ENCODE results near the gene PIGZ.
A peak's percentile ranks its signal among the peaks of the same experiment; 100 is the strongest.

The PIGZ gene

GRCh38 chr3:197009532-197010019 is 40.9 kb upstream of the PIGZ start:
- Histone ChIP-seq H3K27ac (ENCODE audit: low read depth, low read length) (no peak overlapping the region), H3K36me3 (ENCODE audit: control insufficient read depth in 1 of 2, insufficient read depth in 2 of 2, low read length in 2 of 2) (no peaks in the 10 kb centered on the region), H3K9me3 (ENCODE audit: control insufficient read depth in 1 of 2, low read length in 2 of 2) (no peaks in the 10 kb centered on the region), H3K4me1 (ENCODE audit: control insufficient read depth in 1 of 2, insufficient read depth in 2 of 2, low read length in 2 of 2) (peaks cover 6 to 8% of the 10 kb centered on the region in 2 donors), H3K4me3 (ENCODE audit: low read depth in 1 of 2, low read length in 2 of 2) (no peak overlapping the region), H3K27me3 (ENCODE audit: control insufficient read depth in 1 of 2, insufficient read depth in 2 of 2, low read length in 2 of 2) (no peaks in the 10 kb centered on the region), H3K9ac (ENCODE audit: low read depth in 1 of 2, low read length in 2 of 2) (no peak overlapping the region)

GRCh38 chr3:197008436-197009209 is 40.0 kb upstream of the PIGZ start:
- no peak overlapping the region for H3K9ac ChIP-seq (ENCODE audit: low read depth in 1 of 2, low read length in 2 of 2)
- peaks cover 8 to 13% of the 10 kb centered on the region in 2 donors for H3K4me1 ChIP-seq (ENCODE audit: control insufficient read depth in 1 of 2, insufficient read depth in 2 of 2, low read length in 2 of 2)

GRCh38 chr3:197007953-197008352 is 39.3 kb upstream of the PIGZ start:
- no peak overlapping the region for H3K4me3 ChIP-seq (ENCODE audit: low read depth in 1 of 2, low read length in 2 of 2)

More at GRCh38 chr3:197008436-197009209, 40.0 kb upstream of the PIGZ start:
- Histone ChIP-seq H3K27ac (ENCODE audit: low read depth, low read length) (no peak overlapping the region), H3K4me3 (ENCODE audit: low read depth in 1 of 2, low read length in 2 of 2) (no peak overlapping the region), H3K27me3 (ENCODE audit: control insufficient read depth in 1 of 2, insufficient read depth in 2 of 2, low read length in 2 of 2) (no peaks in the 10 kb centered on the region), H3K36me3 (ENCODE audit: control insufficient read depth in 1 of 2, insufficient read depth in 2 of 2, low read length in 2 of 2) (no peaks in the 10 kb centered on the region), H3K9me3 (ENCODE audit: control insufficient read depth in 1 of 2, low read length in 2 of 2) (no peaks in the 10 kb centered on the region)

GRCh38 chr3:197007296-197007940 is 38.8 kb upstream of the PIGZ start:
- no peak overlapping the region for H3K27ac ChIP-seq (ENCODE audit: low read depth, low read length)
- peaks cover 8 to 14% of the 10 kb centered on the region in 2 donors for H3K4me1 ChIP-seq (ENCODE audit: control insufficient read depth in 1 of 2, insufficient read depth in 2 of 2, low read length in 2 of 2)
- no peaks in the 10 kb centered on the region for H3K27me3 ChIP-seq (ENCODE audit: control insufficient read depth in 1 of 2, insufficient read depth in 2 of 2, low read length in 2 of 2)
- no peak overlapping the region for H3K4me3 ChIP-seq (ENCODE audit: low read depth in 1 of 2, low read length in 2 of 2)
- no peaks in the 10 kb centered on the region for H3K36me3 ChIP-seq (ENCODE audit: control insufficient read depth in 1 of 2, insufficient read depth in 2 of 2, low read length in 2 of 2)
- H3K9me3 ChIP-seq (ENCODE audit: control insufficient read depth in 1 of 2, low read length in 2 of 2) = no peaks in the 10 kb centered on the region
- no peak overlapping the region for H3K9ac ChIP-seq (ENCODE audit: low read depth in 1 of 2, low read length in 2 of 2)

More at GRCh38 chr3:197007953-197008352, 39.3 kb upstream of the PIGZ start:
- Histone ChIP-seq H3K9ac (ENCODE audit: low read depth in 1 of 2, low read length in 2 of 2) (no peak overlapping the region), H3K27me3 (ENCODE audit: control insufficient read depth in 1 of 2, insufficient read depth in 2 of 2, low read length in 2 of 2) (no peaks in the 10 kb centered on the region), H3K4me1 (ENCODE audit: control insufficient read depth in 1 of 2, insufficient read depth in 2 of 2, low read length in 2 of 2) (peaks cover 8 to 14% of the 10 kb centered on the region in 2 donors), H3K9me3 (ENCODE audit: control insufficient read depth in 1 of 2, low read length in 2 of 2) (no peaks in the 10 kb centered on the region), H3K36me3 (ENCODE audit: control insufficient read depth in 1 of 2, insufficient read depth in 2 of 2, low read length in 2 of 2) (no peaks in the 10 kb centered on the region), H3K27ac (ENCODE audit: low read depth, low read length) (no peak overlapping the region)

DNA sequence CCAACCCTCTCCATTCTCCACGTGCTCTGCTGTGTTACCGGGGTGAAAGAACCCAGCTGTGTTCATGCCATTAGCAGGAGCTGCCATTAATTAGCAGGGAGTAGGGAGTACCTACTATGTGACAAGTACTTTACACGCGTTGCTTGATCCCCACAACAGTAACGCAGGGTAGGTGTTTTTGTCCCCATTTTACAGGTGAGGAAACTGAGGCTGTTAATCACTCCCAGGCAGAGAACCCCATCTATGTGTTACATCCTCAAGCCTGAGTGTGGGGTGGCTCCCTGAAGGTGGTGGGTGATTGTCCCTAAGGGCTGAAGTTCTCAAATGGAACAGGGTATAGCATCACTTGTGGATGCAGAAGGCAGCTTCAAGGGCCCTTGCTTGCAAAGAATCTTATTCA is 38.2 kb upstream of the PIGZ start:
- Histone ChIP-seq H3K4me3 (ENCODE audit: low read depth in 1 of 2, low read length in 2 of 2) (no peak overlapping the region), H3K4me1 (ENCODE audit: control insufficient read depth in 1 of 2, insufficient read depth in 2 of 2, low read length in 2 of 2) (peaks cover 8 to 14% of the 10 kb centered on the region in 2 donors), H3K36me3 (ENCODE audit: control insufficient read depth in 1 of 2, insufficient read depth in 2 of 2, low read length in 2 of 2) (no peaks in the 10 kb centered on the region), H3K9ac (ENCODE audit: low read depth in 1 of 2, low read length in 2 of 2) (no peak overlapping the region), H3K27me3 (ENCODE audit: control insufficient read depth in 1 of 2, insufficient read depth in 2 of 2, low read length in 2 of 2) (no peaks in the 10 kb centered on the region), H3K27ac (ENCODE audit: low read depth, low read length) (no peak overlapping the region), H3K9me3 (ENCODE audit: control insufficient read depth in 1 of 2, low read length in 2 of 2) (no peaks in the 10 kb centered on the region)

- Histone ChIP-seq H3K27ac (ENCODE audit: low read depth, low read length) (no peak overlapping the region), H3K9ac (ENCODE audit: low read depth in 1 of 2, low read length in 2 of 2) (no peak overlapping the region), H3K27me3 (ENCODE audit: control insufficient read depth in 1 of 2, insufficient read depth in 2 of 2, low read length in 2 of 2) (no peaks in the 10 kb centered on the region), H3K4me3 (ENCODE audit: low read depth in 1 of 2, low read length in 2 of 2) (no peak overlapping the region), H3K9me3 (ENCODE audit: control insufficient read depth in 1 of 2, low read length in 2 of 2) (no peaks in the 10 kb centered on the region), H3K36me3 (ENCODE audit: control insufficient read depth in 1 of 2, insufficient read depth in 2 of 2, low read length in 2 of 2) (no peaks in the 10 kb centered on the region), H3K4me1 (ENCODE audit: control insufficient read depth in 1 of 2, insufficient read depth in 2 of 2, low read length in 2 of 2) (peaks cover 8 to 14% of the 10 kb centered on the region in 2 donors)
Measured at GRCh38 chr3:197006446-197006845, 37.8 kb upstream of the PIGZ start.

DNA sequence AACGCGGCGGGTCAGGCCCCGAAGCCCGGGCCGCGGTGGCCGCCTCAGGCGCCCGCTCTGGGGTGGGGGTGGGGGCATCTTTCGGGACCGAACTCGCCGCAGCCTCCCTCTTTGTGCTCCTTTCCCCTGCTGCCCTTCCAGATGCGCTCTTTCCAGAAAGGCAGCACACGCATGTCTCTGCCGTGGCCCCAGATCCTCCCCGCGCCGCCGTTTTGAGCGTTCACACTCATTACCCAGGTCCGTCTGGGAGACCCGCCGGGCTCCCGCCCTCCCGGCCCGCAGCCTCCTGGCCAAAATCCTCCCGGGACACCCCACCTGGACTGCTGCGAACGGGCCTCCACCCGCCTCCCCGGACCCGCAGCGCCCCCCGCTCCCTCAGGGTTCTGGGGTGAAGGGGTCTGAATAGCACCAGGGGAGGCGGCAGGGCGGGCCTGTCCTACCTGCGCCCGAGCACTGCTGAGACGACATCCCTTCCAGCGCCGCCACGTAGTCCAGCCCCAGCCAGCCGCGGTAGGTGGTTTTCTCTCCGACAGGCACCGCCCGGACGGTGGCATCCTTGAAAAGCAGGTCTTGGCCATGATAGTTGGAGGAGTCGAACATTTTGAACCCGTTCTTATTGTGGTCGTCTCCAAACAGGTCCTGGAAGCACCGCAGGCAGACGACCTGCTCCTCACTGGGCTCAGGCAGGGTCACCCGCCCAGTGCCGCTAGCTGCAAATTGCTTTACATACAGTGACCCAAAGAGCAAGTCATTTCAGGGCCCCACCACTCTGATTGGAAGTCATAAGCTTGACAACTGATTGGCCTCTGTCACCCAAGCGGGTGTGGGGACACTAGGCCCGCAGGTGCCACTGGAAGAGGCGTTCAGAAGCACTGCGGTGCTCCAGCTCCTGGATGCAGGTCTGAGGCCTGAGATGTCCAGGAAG is 35.1 kb upstream of the PIGZ start:
- no peaks in the 10 kb centered on the region for H3K27me3 ChIP-seq (ENCODE audit: control insufficient read depth in 1 of 2, insufficient read depth in 2 of 2, low read length in 2 of 2)
- peak overlapping the region; percentile 65 to 72 for H3K9ac ChIP-seq (ENCODE audit: low read depth in 1 of 2, low read length in 2 of 2)
- H3K4me1 ChIP-seq (ENCODE audit: control insufficient read depth in 1 of 2, insufficient read depth in 2 of 2, low read length in 2 of 2) = peaks cover 8 to 14% of the 10 kb centered on the region in 2 donors
- H3K9me3 ChIP-seq (ENCODE audit: control insufficient read depth in 1 of 2, low read length in 2 of 2) = no peaks in the 10 kb centered on the region
- H3K4me3 ChIP-seq (ENCODE audit: low read depth in 1 of 2, low read length in 2 of 2) = peak overlapping the region; percentile 64 to 65
- H3K27ac ChIP-seq (ENCODE audit: low read depth, low read length) = peak overlapping the region; percentile 37
- H3K36me3 ChIP-seq (ENCODE audit: control insufficient read depth in 1 of 2, insufficient read depth in 2 of 2, low read length in 2 of 2) = no peaks in the 10 kb centered on the region

GRCh38 chr3:197002701-197003454 is 34.2 kb upstream of the PIGZ start:
- Histone ChIP-seq H3K27me3 (ENCODE audit: control insufficient read depth in 1 of 2, insufficient read depth in 2 of 2, low read length in 2 of 2) (no peaks in the 10 kb centered on the region), H3K27ac (ENCODE audit: low read depth, low read length) (peak overlapping the region; percentile 37), H3K4me1 (ENCODE audit: control insufficient read depth in 1 of 2, insufficient read depth in 2 of 2, low read length in 2 of 2) (peaks cover 8 to 14% of the 10 kb centered on the region in 2 donors), H3K9ac (ENCODE audit: low read depth in 1 of 2, low read length in 2 of 2) (peak overlapping the region; percentile 64 to 65), H3K36me3 (ENCODE audit: control insufficient read depth in 1 of 2, insufficient read depth in 2 of 2, low read length in 2 of 2) (no peaks in the 10 kb centered on the region), H3K9me3 (ENCODE audit: control insufficient read depth in 1 of 2, low read length in 2 of 2) (no peaks in the 10 kb centered on the region), H3K4me3 (ENCODE audit: low read depth in 1 of 2, low read length in 2 of 2) (peak overlapping the region; percentile 64 to 65)

DNA sequence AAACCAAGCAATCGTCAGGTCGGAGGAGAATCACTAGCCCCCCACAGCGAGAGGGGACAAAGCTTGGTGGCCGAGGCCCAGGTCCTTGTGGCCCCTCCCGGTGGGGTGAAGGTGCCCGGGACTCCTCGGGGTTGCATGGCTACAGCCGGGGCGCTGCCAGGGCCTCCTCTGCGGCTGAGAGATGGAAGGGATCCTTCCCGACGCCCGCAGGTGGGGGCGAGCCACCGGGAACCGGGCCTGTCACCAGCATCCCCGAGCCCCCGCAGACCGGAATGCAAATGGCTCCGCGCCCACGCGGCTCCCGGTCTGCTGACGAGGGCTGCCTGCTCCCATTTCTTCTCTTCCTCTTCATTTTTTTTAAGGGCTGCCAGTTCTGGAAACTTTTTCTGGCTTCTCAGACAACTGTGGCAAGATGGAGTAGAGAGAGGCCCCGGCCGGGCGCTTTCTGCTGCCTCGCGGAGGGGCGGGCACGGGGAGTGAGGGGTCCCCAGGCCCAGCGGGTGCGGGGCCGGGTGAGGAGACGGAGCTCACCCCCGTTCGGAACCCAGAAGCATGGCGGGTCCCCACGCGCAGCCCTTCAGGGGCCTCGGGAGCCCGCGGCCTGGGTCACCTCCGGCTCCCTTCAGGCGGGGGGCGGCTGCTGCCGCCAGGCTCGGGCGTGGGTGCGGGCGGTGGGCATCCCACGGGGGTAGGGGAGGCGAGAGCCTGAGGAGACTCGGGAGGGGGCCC is 33.5 kb upstream of the PIGZ start:
- peaks cover 3 to 8% of the 10 kb centered on the region in 2 donors for H3K4me1 ChIP-seq (ENCODE audit: control insufficient read depth in 1 of 2, insufficient read depth in 2 of 2, low read length in 2 of 2)
- H3K27ac ChIP-seq (ENCODE audit: low read depth, low read length) = no peak overlapping the region
- no peaks in the 10 kb centered on the region for H3K36me3 ChIP-seq (ENCODE audit: control insufficient read depth in 1 of 2, insufficient read depth in 2 of 2, low read length in 2 of 2)
- H3K27me3 ChIP-seq (ENCODE audit: control insufficient read depth in 1 of 2, insufficient read depth in 2 of 2, low read length in 2 of 2) = no peaks in the 10 kb centered on the region
- H3K9me3 ChIP-seq (ENCODE audit: control insufficient read depth in 1 of 2, low read length in 2 of 2) = no peaks in the 10 kb centered on the region
- H3K4me3 ChIP-seq (ENCODE audit: low read depth in 1 of 2, low read length in 2 of 2) = peak overlapping the region; percentile 43 to 52
- peak overlapping the region; percentile 30 to 64 for H3K9ac ChIP-seq (ENCODE audit: low read depth in 1 of 2, low read length in 2 of 2)

Measured in duodenal mucosa (tissue), 2 donors.